Measurements from ENCODE around the gene CTNNBL1.

The CTNNBL1 gene

GRCh38 chr20:37803438-37804307 is 109.8 kb downstream of the CTNNBL1 start:
- Histone ChIP-seq H3K27me3 (ENCODE audit: insufficient read depth, poor library complexity, severe bottlenecking) (no peaks in the 10 kb centered on the region), H3K27ac (ENCODE audit: poor library complexity, severe bottlenecking) (no peak overlapping the region), H3K4me1 (ENCODE audit: insufficient read depth, poor library complexity, severe bottlenecking) (no peaks in the 10 kb centered on the region), H3K4me3 (ENCODE audit: severe bottlenecking) (no peak overlapping the region), H3K36me3 (ENCODE audit: low read depth) (peaks cover 17% of the 10 kb centered on the region), H3K9me3 (ENCODE audit: severe bottlenecking) (no peaks in the 10 kb centered on the region)
- no peak for TF ChIP-seq CTCF (IDR thresholded peaks at IDR 0.05; ENCODE audit: poor library complexity, severe bottlenecking)
- ATAC-seq (ENCODE audit: low read depth) = no peak
- no peak for DNase-seq (ENCODE audit: low spot score)

GRCh38 chr20:37804584-37805566 is 111.0 kb downstream of the CTNNBL1 start:
- DNase-seq (ENCODE audit: low spot score) = no peak
- Histone ChIP-seq H3K36me3 (ENCODE audit: low read depth) (peaks cover 17% of the 10 kb centered on the region), H3K27ac (ENCODE audit: poor library complexity, severe bottlenecking) (no peak overlapping the region), H3K27me3 (ENCODE audit: insufficient read depth, poor library complexity, severe bottlenecking) (no peaks in the 10 kb centered on the region), H3K4me1 (ENCODE audit: insufficient read depth, poor library complexity, severe bottlenecking) (no peaks in the 10 kb centered on the region), H3K4me3 (ENCODE audit: severe bottlenecking) (no peak overlapping the region), H3K9me3 (ENCODE audit: severe bottlenecking) (no peaks in the 10 kb centered on the region)
- TF ChIP-seq CTCF (IDR thresholded peaks at IDR 0.05; ENCODE audit: poor library complexity, severe bottlenecking) = no peak
- ATAC-seq (ENCODE audit: low read depth) = 0 out of 3 replicates have a peak, but pooled peaks have one; percentile 25

GRCh38 chr20:37807471-37808232 is 113.8 kb downstream of the CTNNBL1 start:
- peaks cover 12% of the 10 kb centered on the region for H3K36me3 ChIP-seq (ENCODE audit: low read depth)
- DNase-seq (ENCODE audit: low spot score) (no peak), ATAC-seq (ENCODE audit: low read depth) (no peak)
- no peaks in the 10 kb centered on the region for H3K27me3 ChIP-seq (ENCODE audit: insufficient read depth, poor library complexity, severe bottlenecking)
- no peaks in the 10 kb centered on the region for H3K4me1 ChIP-seq (ENCODE audit: insufficient read depth, poor library complexity, severe bottlenecking)
- no peaks in the 10 kb centered on the region for H3K9me3 ChIP-seq (ENCODE audit: severe bottlenecking)
- H3K4me3 ChIP-seq (ENCODE audit: severe bottlenecking) = no peak overlapping the region
- H3K27ac ChIP-seq (ENCODE audit: poor library complexity, severe bottlenecking) = no peak overlapping the region
- no peak for TF ChIP-seq CTCF (IDR thresholded peaks at IDR 0.05; ENCODE audit: poor library complexity, severe bottlenecking)

GRCh38 chr20:37808233-37809070 is 114.6 kb downstream of the CTNNBL1 start:
- peaks cover 4% of the 10 kb centered on the region for H3K36me3 ChIP-seq (ENCODE audit: low read depth)
- ATAC-seq (ENCODE audit: low read depth) = no peak
- H3K4me1 ChIP-seq (ENCODE audit: insufficient read depth, poor library complexity, severe bottlenecking) = no peaks in the 10 kb centered on the region
- H3K9me3 ChIP-seq (ENCODE audit: severe bottlenecking) = no peaks in the 10 kb centered on the region
- H3K4me3 ChIP-seq (ENCODE audit: severe bottlenecking) = no peak overlapping the region
- no peak for TF ChIP-seq CTCF (IDR thresholded peaks at IDR 0.05; ENCODE audit: poor library complexity, severe bottlenecking)
- no peaks in the 10 kb centered on the region for H3K27me3 ChIP-seq (ENCODE audit: insufficient read depth, poor library complexity, severe bottlenecking)
- H3K27ac ChIP-seq (ENCODE audit: poor library complexity, severe bottlenecking) = no peak overlapping the region
- no peak for DNase-seq (ENCODE audit: low spot score)
